Kasumi-1 (cell line): ENCODE results near the gene PRKG1.

Experiments
- DNase-seq, 2 experiments: peaks; one replicate each; lab custom pipeline; 2025; lab: John Stamatoyannopoulos, UW

The PRKG1 gene

DNA sequence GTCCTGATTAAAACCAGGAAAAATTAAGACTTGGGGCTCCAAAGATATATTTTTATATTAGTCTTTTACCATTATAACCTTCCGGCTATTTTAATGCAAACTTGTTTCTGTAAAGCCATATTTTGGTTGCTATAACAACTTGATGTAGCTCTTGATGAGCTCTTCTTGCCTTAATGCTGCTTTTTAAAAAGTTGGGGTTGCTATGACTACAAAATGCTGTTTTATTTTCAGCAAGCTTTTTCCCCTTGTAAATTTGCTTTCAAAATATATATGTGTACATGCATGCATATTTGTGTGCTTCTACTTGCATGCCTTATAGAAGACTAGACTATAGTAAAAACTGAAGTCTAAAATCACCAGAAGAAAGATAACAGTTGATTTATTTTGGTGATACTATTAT is 525.4 kb downstream of the PRKG1 start:
- DNase-seq: no peak

- DNase-seq: no peak
Measured at GRCh38 chr10:51602326-51602725, 528.0 kb downstream of the PRKG1 start.

DNA sequence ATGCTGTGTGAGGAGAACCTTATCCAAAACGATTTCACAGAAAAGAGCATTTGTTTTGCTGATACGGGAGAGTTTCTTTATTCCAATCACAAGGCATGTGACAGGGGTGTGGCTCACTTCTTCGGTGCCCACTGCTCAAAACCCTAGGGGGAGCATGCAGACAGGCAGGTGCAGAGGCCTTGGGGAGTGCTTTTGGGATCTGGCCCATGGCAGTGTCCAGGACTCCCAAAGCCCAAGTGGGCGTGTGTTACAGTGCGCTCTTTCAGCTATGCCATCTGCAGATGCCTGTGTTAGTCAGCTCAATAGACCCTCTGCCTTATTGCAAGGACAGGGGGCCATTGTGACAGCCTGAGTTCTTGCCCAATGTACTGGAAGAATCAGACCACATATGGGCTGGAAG is 530.3 kb downstream of the PRKG1 start:
- DNase-seq: no peak

- DNase-seq: no peak
Measured at GRCh38 chr10:51606825-51607462, 532.7 kb downstream of the PRKG1 start.

DNA sequence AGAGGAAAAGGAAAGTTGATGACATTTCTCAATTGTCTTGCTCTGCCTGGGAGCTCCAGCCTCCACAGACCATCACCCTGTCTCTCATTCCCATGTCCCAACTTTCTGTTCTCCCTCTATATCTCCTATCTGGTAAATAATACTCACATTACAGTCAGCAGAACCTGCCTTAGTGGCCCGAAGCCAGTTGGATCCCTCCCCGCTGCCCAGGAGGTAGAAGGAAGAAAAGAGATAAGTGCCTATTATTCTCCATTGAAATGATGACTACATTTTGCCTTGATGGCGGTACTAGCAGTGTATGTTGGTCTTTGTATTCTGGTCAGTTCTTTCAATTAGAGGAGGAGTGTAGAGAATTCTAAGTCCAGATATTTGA is 533.2 kb downstream of the PRKG1 start:
- DNase-seq: no peak

DNA sequence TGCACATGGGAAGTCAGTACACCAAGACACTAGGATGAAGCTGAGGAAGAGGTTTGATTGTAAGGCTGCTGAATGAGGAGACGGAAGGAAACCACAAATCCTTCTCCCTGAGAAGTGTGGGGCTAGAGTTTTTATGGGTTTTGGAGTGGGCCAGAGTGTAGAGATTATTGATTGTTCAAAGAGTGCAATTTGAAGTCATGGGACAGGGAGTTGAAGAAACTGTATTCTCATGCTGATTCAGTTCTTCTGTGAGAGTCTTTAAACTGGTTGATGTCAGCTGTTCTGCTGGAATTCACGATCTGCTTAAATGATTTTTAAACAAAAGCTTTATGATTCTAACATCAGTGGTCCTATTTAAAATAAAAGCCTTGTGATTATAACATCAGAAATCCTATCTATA is 533.9 kb downstream of the PRKG1 start:
- no peak for DNase-seq

GRCh38 chr10:51615764-51616298 is 541.5 kb downstream of the PRKG1 start:
- no peak for DNase-seq

DNA sequence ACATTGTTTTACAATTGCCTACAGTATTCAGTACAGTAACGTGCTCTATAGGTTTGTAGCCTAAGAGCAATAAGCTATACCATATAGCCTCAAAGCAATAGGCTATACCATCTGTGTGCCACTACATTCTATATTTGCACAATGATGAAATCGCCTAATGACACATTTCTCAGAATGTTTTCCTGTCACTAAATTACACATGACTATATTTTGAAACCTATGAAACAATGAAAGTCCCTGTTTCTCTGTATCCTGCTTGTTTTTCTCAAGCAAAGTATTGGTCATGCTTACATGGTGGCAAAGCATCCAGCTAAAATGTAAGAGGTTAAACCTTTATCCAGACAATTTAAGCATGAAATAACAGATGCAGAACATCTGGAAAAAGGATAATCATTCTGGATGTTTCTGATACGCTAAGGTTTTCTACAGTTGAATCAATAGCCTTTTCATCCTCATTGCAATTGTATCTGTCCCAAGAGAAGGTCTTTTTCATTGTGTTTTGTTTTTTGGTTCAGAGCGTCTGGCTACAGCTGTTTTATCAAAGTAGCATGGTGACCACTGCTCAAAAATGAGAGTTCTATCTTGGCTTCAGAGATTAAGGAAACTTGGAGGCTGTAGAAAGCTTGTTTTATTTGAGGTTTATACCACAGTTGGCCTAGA is 543.4 kb downstream of the PRKG1 start:
- DNase-seq: no peak

GRCh38 chr10:51619365-51619764 is 545.1 kb downstream of the PRKG1 start:
- no peak for DNase-seq

DNA sequence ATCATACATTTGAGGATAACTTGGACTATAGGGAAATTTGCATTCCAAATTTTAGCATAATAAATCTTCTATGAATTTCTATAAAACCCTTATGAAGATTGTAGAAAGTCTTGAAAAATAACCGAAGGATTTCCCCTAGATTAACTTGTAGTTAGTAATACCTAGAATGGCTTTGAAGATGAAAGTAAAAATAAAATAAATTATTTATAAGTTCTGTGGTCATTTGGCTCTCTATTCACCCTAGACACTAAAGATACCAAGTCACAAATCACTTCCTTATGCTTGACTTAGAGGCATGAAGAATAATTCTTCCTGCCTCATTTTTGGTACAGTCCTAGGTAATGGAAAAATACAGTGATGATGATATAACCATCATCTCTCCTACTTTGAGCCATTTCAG is 545.8 kb downstream of the PRKG1 start:
- DNase-seq: no peak

DNA sequence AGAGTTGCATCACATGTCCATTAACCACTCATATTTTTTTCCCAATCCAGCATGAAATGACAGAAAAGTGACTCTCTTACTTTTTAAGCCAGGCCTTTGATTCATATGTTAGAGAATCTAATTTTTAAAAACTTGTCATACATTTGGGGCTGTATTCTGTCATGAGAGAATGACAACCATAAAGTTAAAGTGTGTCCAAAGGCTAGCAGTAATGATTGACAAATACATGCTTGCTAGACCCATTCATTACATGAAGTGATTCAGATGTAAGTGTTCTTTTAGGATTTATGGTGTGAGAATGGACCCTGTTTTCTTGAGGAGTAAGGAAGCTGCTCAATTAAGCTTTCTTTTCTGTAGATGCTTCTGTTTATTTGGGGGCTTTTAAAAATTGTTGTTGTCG is 549.7 kb downstream of the PRKG1 start:
- DNase-seq: no peak

GRCh38 chr10:51629934-51630639 is 555.8 kb downstream of the PRKG1 start:
- no peak for DNase-seq

DNA sequence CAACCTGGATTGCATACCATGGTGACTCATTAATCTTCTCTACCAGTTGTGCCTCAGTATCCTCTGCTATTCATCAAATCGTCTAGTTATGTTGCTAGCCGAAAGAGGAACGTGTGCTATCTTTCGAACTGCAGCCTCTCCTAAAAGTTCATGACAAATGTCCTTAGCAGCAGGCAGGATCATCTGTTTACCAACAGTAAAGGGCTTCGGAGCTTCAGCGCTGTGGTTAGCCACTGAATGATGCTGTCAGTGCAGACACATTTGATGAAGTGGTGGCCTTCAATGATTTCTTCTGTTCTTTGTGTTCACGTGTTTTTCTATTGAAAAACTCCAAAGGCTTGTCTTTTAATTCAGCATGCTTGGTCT is 556.3 kb downstream of the PRKG1 start:
- DNase-seq: no peak

- no peak for DNase-seq
Measured at GRCh38 chr10:51635436-51635835, 561.1 kb downstream of the PRKG1 start.

- DNase-seq: no peak
Measured at GRCh38 chr10:51638211-51638610, 563.9 kb downstream of the PRKG1 start.

- DNase-seq: peak in 1 of 2 experiments; percentile 4
Measured at GRCh38 chr10:51638737-51639136, 564.5 kb downstream of the PRKG1 start.

DNA sequence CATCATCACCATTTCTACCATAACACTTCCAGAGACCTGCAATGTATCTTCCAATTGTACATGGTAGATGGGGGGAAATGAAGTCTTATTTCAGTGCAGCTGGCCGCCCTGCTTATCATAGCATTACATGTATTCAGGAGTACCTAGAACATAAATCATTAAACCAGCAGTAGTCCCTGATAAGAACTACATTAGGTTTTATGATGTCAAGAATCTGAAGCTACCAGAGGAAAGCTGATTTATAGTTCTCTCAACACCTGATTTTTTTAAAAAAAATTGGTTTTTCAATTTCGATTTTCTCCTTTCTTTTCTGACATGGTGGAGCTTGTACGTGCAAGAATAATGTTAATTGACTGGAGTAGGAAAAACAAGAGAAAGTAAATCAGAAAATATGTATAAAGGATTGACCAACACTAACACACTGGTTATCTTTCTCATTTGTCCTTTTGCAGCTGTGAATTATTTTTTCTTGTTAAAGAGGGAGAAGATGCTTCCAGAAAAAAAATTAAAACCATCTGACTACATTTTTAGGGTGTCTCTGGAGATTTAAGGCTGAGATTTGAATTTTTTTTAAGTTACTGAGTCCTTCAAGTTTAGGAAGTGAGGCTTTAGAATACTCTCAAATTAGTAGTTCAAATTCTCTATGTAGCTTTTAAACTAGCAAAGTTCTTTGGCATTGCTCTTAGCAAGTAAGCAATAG is 566.0 kb downstream of the PRKG1 start:
- no peak for DNase-seq

DNA sequence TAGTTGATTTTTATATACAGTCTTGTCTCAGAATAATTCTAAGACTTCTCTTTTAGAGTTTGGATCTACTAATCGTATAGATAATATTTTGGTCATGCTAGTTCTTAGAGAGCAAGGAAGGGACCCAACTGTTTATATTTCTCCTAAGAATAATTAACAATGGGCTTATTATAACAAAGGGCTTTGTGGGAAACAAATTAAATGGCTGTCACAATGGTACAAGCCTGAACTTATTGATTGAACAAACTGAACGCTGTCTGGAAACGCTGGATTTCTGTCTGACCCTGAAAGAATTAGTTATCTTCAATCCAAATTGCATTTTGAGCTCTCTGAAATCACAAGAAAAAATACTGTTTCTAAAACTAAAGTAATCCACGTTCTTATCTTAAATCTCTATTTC is 568.3 kb downstream of the PRKG1 start:
- no peak for DNase-seq

- DNase-seq: no peak
Measured at GRCh38 chr10:51643734-51644133, 569.4 kb downstream of the PRKG1 start.

DNA sequence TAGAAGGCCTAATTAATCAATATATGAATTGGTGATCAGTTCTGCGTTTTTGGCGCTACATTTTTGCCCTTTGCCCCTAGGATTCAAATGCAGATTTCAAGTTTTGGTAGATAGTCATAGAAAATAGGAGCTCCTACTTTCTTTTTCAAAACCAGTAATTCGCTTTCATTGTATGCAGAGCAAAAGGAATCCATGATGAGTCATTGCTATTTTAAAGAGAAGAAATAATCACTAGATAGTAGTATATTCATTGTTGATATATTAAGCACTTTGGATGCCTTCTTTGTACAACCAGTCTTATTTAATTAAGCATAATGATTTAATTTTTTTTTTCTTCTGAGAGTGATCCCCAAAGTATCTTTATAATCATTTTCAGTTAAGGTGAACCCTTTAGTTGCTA is 574.8 kb downstream of the PRKG1 start:
- no peak for DNase-seq

GRCh38 chr10:51651063-51651462 is 576.8 kb downstream of the PRKG1 start:
- DNase-seq: no peak

GRCh38 chr10:51653025-51653424 is 578.7 kb downstream of the PRKG1 start:
- DNase-seq: no peak

DNA sequence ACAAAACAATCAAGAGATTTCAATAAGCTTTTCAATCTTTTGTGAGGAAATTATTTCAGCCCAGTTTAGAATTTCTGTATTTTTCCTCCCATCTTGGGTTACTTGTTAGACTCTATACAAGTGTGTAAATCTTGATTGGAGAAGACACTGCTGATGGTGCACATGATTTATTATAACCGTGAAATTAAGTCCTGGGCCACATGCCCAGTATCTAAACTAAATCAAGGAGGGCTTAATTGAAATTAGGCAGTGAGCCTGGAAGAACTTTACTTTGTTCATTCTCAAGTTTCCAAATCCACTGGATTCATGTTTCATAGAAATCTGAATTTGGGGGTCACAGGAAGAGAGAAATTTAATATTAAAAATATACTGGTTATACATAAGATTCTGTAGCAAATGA is 580.6 kb downstream of the PRKG1 start:
- no peak for DNase-seq
